Neural cell (in vitro differentiated cells): ENCODE measurements around the gene NKAIN2. TPM values are rescaled to one million over a fixed set of nuclear protein-coding genes. Genes with fewer than 3 reads are reported as not detected.

Experiments used
- H2AFZ ChIP-seq: fragments of 200-600, 300-800 bp; sonication (generic), shearing (Covaris generic); 2 replicates; pipeline ENCODE4 v1.6.0; 2014; ENCODE audit warnings: low read depth, mild to moderate bottlenecking, antibody characterized with exemption, low read length, moderate library complexity
- H3F3A ChIP-seq: fragments of 200-600 bp; shearing (Covaris generic); 2 replicates; pipeline ENCODE4 v1.6.1; 2016; ENCODE audit warnings: mild to moderate bottlenecking, moderate library complexity, mixed read lengths, antibody characterized with exemption, low read length; ENCODE audit not compliant: insufficient read depth, poor library complexity, severe bottlenecking
- H3K27ac ChIP-seq: fragments of 200-600, 300-800 bp; sonication (generic), shearing (Covaris generic); 2 replicates; pipeline ENCODE4 v1.5.1; 2014; ENCODE audit warnings: mild to moderate bottlenecking, low read length, moderate library complexity
- H3K27me3 ChIP-seq: fragments of 300-800, 200-600 bp; sonication (generic), shearing (Covaris generic); 2 replicates; pipeline ENCODE4 v1.6.0; 2014; ENCODE audit warnings: mild to moderate bottlenecking, low read depth, low read length, moderate library complexity; ENCODE audit not compliant: insufficient read depth
- H3K36me3 ChIP-seq: fragments of 300-800, 200-600 bp; sonication (generic), shearing (Covaris generic); 2 replicates; pipeline ENCODE4 v1.5.1; 2014; ENCODE audit warnings: mild to moderate bottlenecking, antibody characterized with exemption, low read length, moderate library complexity; ENCODE audit not compliant: insufficient read depth
- H3K4me2 ChIP-seq: fragments of 300-800, 200-600 bp; sonication (generic), shearing (Covaris generic); 2 replicates; pipeline ENCODE4 v1.6.0; 2014; ENCODE audit warnings: mild to moderate bottlenecking, low read length
- H3K4me3 ChIP-seq: fragments of 300-800, 200-600 bp; sonication (generic), shearing (Covaris generic); 2 replicates; pipeline ENCODE4 v1.5.1; 2014; ENCODE audit warnings: mild to moderate bottlenecking, low read length, moderate library complexity
- H3K79me2 ChIP-seq: fragments of 200-600 bp; shearing (Covaris generic); replicated peaks from 2 replicates; pipeline ENCODE4 v1.6.0; 2014; ENCODE audit warnings: mild to moderate bottlenecking, low read length, moderate library complexity; ENCODE audit not compliant: insufficient read depth
- H3K9ac ChIP-seq: fragments of 300-800, 200-600 bp; sonication (generic), shearing (Covaris generic); 2 replicates; pipeline ENCODE4 v1.6.1; 2016; ENCODE audit warnings: mild to moderate bottlenecking, low read length, mixed read lengths
- H3K9me2 ChIP-seq: fragments of 200-600 bp; shearing (Covaris generic); 2 replicates; pipeline ENCODE4 v1.6.1; 2016; ENCODE audit warnings: mild to moderate bottlenecking, low read length, mixed read lengths; ENCODE audit not compliant: insufficient read depth
- H3K9me3 ChIP-seq: fragments of 200-600, 300-800 bp; sonication (generic), shearing (Covaris generic); 2 replicates; pipeline ENCODE4 v1.6.1; 2016; ENCODE audit warnings: mild to moderate bottlenecking, mixed run types, low read length, moderate library complexity, mixed read lengths
- H4K20me1 ChIP-seq: fragments of 200-600 bp; shearing (Covaris generic); 2 replicates; pipeline ENCODE4 v1.6.1; 2016; ENCODE audit warnings: mild to moderate bottlenecking, mixed run types; ENCODE audit not compliant: insufficient read depth
- EP300 ChIP-seq: fragments of 450-650 bp; conservative IDR thresholded peaks from 2 replicates; pipeline ENCODE4 v1.6.1; 2014; ENCODE audit warnings: antibody characterized with exemption, mild to moderate bottlenecking, moderate library complexity; ENCODE audit not compliant: poor library complexity, severe bottlenecking
- EZH2 ChIP-seq: fragments of 200-600, 300-800 bp; shearing (Covaris generic), sonication (generic); IDR thresholded peaks from 2 replicates; pipeline ENCODE4 v1.6.1; 2014; ENCODE audit warnings: antibody characterized with exemption, low read length, borderline replicate concordance, mild to moderate bottlenecking; ENCODE audit not compliant: insufficient read depth, poor library complexity, severe bottlenecking
- MXI1 ChIP-seq: fragments of 450-650 bp; conservative IDR thresholded peaks from 2 replicates; pipeline ENCODE4 v1.6.1; 2014; ENCODE audit warnings: antibody characterized with exemption, mild to moderate bottlenecking; ENCODE audit not compliant: poor library complexity, severe bottlenecking
- POLR2AphosphoS5 ChIP-seq: IDR thresholded peaks from 2 replicates; pipeline ENCODE4 v1.6.1; 2012
- RAD21 ChIP-seq: fragments of 450-650 bp; conservative IDR thresholded peaks from 2 replicates; pipeline ENCODE4 v1.6.1; 2014; ENCODE audit warnings: antibody characterized with exemption, mild to moderate bottlenecking, moderate library complexity
- SMC3 ChIP-seq: fragments of 450-650 bp; conservative IDR thresholded peaks from 2 replicates; pipeline ENCODE4 v1.6.1; 2014; ENCODE audit warnings: antibody characterized with exemption, mild to moderate bottlenecking, moderate library complexity; ENCODE audit not compliant: poor library complexity
- TAF1 ChIP-seq: IDR thresholded peaks from 2 replicates; pipeline ENCODE4 v1.6.1; 2012; ENCODE audit warnings: low read depth
- polyA plus RNA-seq: library from polyadenylated mRNA; depleted of rRNA; stranded (reverse); fragments of >200 nt; gene quantifications from 2 replicates; pipeline ENCODE4 v1.2.3, GENCODE V29; 2014
- TF ChIP-seq, protein P1 (sequence below): fragments of 450-650 bp; IDR thresholded peaks from 2 replicates; pipeline ENCODE4 v1.5.1; 2014; ENCODE audit warnings: antibody characterized with exemption, mild to moderate bottlenecking, moderate library complexity; ENCODE audit not compliant: poor library complexity, severe bottlenecking
- TF ChIP-seq, protein P2 (sequence below): IDR thresholded peaks from 2 replicates; pipeline ENCODE4 v1.6.1; 2012; ENCODE audit warnings: borderline replicate concordance

NKAIN2 gene
- polyA plus RNA-seq, 1 donor from 2014 or later: 23.2 TPM

DNA sequence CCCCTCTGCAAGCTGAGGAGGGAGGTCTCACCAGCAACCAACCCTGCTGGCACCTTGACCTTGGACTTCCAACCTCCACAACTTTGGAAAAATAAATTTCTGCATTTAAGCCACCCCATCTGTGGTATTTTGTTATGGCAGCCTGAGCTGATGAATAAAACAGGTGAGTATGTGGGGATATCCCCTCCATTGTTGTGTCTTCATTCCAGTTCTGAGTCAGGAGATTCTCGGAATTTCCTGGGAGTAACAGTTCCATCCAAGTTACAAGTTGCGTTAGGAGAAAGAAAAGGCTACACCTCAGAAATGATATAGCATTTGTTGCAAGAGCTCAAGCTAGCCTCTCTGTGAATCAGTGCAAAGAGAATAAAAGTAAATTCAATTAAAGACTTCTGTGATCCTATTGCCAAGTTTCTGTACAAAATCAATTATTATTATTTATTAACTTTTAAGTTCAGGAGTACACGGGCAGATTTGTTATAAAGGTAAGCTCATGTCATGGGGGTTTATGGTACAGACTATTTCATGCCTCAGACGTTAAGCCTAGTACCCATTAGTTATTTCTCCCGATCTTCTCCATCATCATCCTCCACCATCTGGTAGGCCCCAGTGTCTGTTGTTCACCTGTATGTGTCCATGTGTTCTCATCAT is 153.0 kb downstream of the NKAIN2 start:
- H3K9ac ChIP-seq: no peak overlapping the region
- no peaks in the 10 kb centered on the region for H3K36me3 ChIP-seq
- no peaks in the 10 kb centered on the region for H4K20me1 ChIP-seq
- H3K9me3 ChIP-seq: no peaks in the 10 kb centered on the region
- H2AFZ ChIP-seq: no peak overlapping the region
- no peaks in the 10 kb centered on the region for H3K79me2 ChIP-seq
- H3F3A ChIP-seq: no peaks in the 10 kb centered on the region
- no peaks in the 10 kb centered on the region for H3K9me2 ChIP-seq
- H3K27me3 ChIP-seq: no peaks in the 10 kb centered on the region
- TF ChIP-seq MXI1 (no peak), EP300 (no peak), EZH2 (no peak), RAD21 (no peak), TAF1 (no peak), POLR2AphosphoS5 (no peak), SMC3 (no peak)
- TF ChIP-seq, protein P1, sequence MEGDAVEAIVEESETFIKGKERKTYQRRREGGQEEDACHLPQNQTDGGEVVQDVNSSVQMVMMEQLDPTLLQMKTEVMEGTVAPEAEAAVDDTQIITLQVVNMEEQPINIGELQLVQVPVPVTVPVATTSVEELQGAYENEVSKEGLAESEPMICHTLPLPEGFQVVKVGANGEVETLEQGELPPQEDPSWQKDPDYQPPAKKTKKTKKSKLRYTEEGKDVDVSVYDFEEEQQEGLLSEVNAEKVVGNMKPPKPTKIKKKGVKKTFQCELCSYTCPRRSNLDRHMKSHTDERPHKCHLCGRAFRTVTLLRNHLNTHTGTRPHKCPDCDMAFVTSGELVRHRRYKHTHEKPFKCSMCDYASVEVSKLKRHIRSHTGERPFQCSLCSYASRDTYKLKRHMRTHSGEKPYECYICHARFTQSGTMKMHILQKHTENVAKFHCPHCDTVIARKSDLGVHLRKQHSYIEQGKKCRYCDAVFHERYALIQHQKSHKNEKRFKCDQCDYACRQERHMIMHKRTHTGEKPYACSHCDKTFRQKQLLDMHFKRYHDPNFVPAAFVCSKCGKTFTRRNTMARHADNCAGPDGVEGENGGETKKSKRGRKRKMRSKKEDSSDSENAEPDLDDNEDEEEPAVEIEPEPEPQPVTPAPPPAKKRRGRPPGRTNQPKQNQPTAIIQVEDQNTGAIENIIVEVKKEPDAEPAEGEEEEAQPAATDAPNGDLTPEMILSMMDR: no peak
- TF ChIP-seq, protein P2, sequence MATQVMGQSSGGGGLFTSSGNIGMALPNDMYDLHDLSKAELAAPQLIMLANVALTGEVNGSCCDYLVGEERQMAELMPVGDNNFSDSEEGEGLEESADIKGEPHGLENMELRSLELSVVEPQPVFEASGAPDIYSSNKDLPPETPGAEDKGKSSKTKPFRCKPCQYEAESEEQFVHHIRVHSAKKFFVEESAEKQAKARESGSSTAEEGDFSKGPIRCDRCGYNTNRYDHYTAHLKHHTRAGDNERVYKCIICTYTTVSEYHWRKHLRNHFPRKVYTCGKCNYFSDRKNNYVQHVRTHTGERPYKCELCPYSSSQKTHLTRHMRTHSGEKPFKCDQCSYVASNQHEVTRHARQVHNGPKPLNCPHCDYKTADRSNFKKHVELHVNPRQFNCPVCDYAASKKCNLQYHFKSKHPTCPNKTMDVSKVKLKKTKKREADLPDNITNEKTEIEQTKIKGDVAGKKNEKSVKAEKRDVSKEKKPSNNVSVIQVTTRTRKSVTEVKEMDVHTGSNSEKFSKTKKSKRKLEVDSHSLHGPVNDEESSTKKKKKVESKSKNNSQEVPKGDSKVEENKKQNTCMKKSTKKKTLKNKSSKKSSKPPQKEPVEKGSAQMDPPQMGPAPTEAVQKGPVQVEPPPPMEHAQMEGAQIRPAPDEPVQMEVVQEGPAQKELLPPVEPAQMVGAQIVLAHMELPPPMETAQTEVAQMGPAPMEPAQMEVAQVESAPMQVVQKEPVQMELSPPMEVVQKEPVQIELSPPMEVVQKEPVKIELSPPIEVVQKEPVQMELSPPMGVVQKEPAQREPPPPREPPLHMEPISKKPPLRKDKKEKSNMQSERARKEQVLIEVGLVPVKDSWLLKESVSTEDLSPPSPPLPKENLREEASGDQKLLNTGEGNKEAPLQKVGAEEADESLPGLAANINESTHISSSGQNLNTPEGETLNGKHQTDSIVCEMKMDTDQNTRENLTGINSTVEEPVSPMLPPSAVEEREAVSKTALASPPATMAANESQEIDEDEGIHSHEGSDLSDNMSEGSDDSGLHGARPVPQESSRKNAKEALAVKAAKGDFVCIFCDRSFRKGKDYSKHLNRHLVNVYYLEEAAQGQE: no peak
- no peak overlapping the region for H3K4me2 ChIP-seq
- H3K27ac ChIP-seq: no peak overlapping the region
- no peak overlapping the region for H3K4me3 ChIP-seq

DNA sequence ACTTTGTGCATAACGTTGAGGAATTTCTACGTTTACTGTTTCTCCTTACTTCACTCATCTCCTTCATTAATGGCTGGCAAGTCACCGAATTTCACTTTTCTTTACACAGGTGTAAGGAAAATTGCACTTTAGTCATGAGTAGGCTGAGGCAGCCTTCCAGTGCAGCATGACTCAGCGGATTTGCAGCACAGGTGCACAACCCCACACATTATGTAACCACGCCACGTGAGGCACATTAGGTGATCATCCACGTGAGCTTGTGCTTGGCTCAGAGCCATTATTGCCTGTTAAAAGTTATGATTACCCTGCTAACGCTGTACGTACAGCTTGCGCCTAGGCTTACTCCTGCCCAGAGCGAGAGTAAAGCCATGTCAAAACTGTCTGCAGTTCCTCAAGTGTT is 158.8 kb downstream of the NKAIN2 start:
- Histone ChIP-seq H3K4me3 (no peak overlapping the region), H4K20me1 (no peaks in the 10 kb centered on the region), H3K4me2 (no peak overlapping the region), H3K36me3 (no peaks in the 10 kb centered on the region), H3K27me3 (no peaks in the 10 kb centered on the region), H3K9me3 (no peaks in the 10 kb centered on the region), H3K79me2 (no peaks in the 10 kb centered on the region), H3K9ac (no peak overlapping the region), H2AFZ (no peak overlapping the region), H3K9me2 (no peaks in the 10 kb centered on the region), H3K27ac (no peak overlapping the region), H3F3A (no peaks in the 10 kb centered on the region)
- TF ChIP-seq MXI1: no peak
- no peak for TF ChIP-seq TAF1
- TF ChIP-seq SMC3: no peak
- no peak for TF ChIP-seq EP300
- TF ChIP-seq RAD21: no peak
- TF ChIP-seq, protein P1: no peak
